GM12892 (cell line): ENCODE measurements around the gene CBFA2T2.
"Not testable (repeated sequence)": the region's sequence is repeated elsewhere in the genome, so short reads cannot be mapped to it uniquely, and the experiment has no call there.

Experiments
- POLR2A ChIP-seq: IDR thresholded peaks from 2 replicates; pipeline ENCODE4 v1.6.1; 2011; ENCODE audit warnings: low read depth, low read length, control low read depth
- TAF1 ChIP-seq: IDR thresholded peaks from 2 replicates; pipeline ENCODE4 v1.6.1; 2011; ENCODE audit warnings: low read depth, mild to moderate bottlenecking, control low read depth, low read length, borderline replicate concordance

DNA sequence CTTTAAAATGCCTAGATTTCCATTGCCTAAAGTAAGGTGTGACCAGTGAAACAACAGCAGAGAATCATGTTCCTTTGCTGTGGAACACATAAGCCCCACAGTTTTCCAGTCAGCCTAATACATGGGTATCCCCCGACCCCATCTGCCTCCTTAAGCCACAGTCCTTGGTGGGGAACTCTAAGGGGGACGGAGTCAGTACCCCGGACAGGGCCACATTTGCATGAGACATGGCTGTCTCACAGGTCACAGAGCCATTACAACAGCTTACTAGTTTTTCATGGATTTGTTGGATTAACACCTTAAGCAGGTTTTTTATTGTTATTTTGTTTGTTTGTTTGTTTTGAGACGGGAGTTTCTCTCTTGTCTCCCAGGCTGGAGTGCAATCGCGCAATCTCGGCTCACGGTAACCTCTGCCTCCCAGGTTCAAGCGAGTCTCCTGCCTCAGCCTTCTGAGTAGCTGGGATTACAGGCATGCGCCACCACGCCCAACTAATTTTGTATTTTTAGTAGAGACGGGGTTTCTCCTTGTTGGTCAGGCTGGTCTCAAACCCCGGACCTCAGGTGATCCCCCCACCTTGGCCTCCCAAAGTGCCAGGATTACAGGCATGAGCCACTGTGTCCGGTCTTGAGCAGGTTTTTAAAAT is 157.2 kb downstream of the CBFA2T2 start:
- TF ChIP-seq TAF1, POLR2A: not testable (repeated sequence)
